NOMO-1 (cell line): ENCODE data around the gene LMO7.
"Not testable (repeated sequence)": the region's sequence is repeated elsewhere in the genome, so short reads cannot be mapped to it uniquely, and the experiment has no call there.

ENCODE experiments used
- DNase-seq, 2 experiments: peaks; one replicate each; lab custom pipeline; 2025; ENCODE audit not compliant: unreplicated experiment in 2 of 2; lab: John Stamatoyannopoulos, UW

Gene LMO7

DNA sequence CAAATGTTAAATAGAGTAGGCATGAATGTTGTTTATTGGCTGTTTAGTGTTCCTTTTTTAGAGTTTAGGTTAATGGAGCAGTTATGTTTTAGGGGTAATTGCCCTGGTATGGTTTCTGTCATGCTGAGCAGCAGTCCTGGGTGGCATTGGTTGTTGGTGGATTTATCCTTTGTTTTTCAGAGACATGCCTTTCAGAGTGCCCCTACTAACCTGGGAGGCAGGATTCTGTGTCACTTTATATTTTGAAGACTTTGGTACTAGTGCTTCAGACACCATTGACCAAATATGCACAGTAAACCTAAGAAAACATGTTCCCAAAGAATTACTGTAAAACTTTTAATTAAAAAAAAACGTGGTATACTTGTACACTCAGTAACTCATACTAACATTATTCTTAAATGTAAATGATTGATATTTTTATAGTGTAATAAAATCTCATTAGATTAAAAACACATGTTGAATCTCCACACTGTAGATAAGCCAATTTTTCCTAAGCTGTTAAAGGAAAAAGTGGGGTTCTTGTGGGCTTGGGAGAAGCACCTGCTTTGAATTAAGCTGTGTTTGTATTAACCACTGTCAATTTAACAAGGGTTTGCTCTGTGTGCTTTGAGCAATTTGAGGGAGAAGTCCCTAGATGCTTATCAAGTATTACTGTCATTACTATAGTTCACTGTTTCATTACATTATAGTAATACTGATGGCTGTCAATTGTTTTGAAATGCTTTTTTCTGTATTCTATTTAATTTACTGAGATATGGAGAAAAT is 133.2 kb downstream of the LMO7 start:
- DNase-seq = no peak

- no peak for DNase-seq
Measured at GRCh38 chr13:75770164-75770563, 134.0 kb downstream of the LMO7 start.

DNA sequence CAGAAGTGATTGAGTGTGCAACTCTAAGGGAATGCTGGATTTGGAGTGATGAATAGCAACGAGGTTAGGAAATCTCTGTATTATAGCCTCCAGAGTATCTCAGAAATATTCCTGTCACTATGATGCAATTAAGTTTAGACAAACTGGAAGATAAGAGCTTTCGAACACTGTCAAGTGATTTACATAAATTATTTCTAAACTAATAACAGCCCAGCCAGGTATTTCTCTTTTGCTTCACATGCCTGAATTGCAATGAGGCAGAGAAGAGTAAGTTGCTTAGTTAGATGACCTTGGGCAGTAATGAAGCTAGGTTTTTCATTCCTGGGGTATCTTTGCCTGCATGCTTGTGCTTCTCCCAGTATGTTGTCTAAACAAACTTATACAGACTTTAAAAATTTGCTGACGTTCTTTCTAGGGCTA is 134.5 kb downstream of the LMO7 start:
- DNase-seq = no peak

DNA sequence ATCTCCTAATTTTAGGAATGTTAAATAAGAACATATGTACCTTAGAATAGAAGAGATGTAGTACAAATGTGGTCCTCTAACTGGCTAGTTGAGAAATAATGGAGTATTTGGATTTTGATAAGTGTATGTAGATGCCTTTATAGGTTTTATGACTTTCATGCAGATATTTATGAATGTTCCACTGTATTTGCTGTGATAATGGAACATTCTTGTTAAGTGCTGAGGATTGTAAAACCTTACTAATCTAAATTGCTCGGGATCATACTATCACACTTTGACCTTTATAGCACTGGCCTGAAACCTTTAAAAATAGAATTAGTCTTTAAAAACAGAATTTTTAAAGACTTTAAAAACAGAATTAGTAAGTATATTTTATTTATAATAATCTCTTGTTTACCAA is 135.1 kb downstream of the LMO7 start:
- no peak for DNase-seq

GRCh38 chr13:75771818-75772217 is 135.7 kb downstream of the LMO7 start:
- DNase-seq = no peak

GRCh38 chr13:75774176-75774575 is 138.0 kb downstream of the LMO7 start:
- no peak for DNase-seq

GRCh38 chr13:75776550-75776949 is 140.4 kb downstream of the LMO7 start:
- no peak for DNase-seq

DNA sequence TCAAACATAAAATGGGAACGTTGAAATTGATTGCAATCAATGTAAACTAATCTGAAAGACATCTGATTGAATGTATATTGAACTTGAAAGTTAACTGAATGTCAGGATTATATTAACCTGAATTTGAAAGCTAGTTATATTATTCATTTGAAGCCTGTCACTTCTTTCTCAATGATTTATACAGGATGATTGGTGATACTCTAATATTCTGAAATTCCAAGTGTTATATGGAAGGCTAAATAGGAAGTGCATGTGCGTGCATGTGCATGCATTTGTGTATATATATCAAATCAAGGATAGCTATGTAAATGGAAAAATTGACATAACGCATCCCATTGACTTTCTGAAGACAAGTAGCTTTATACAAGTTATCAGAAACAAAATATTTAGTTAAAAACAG is 143.3 kb downstream of the LMO7 start:
- DNase-seq = no peak

DNA sequence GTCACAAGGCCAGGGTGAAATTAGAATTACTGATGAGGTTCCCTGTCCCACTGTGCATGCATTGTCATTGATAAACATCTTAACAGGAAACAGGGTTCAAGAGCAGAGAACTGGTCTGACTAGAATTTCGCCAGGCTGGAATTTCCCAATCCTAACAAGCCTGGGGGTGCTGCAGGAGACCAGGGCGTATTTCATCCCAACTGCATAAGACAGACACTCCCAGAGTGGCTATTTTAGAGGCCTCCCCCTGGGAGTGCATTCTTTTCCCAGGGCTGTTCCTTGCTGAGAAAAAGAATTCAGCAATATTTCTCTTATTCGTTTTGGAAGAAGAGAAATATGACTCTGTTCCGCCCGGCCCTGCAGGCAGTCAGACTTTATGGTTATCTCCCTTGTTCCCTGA is 144.0 kb downstream of the LMO7 start:
- not testable (repeated sequence) for DNase-seq

DNA sequence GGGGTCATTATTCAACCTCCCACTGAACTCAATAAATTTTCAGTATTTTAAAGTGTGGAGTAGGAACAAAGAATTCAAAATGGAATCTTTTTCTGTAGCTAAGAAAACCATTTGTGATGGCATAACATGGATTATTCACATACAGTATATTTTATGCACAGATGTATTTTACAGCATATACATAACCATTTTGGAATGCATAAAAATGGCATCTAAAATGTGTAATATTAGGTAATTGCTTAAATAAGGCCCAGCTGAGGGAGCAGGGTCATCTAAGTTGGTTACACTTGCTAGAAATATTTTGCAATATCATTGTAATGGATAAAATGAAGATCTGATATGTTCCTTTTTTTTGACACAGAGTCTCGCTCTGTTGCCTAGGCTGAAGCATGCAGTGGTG is 146.9 kb downstream of the LMO7 start:
- DNase-seq = no peak

GRCh38 chr13:75784003-75784402 is 147.9 kb downstream of the LMO7 start:
- no peak for DNase-seq

GRCh38 chr13:75785130-75785529 is 149.0 kb downstream of the LMO7 start:
- DNase-seq = no peak

- no peak for DNase-seq
Measured at GRCh38 chr13:75787249-75787928, 151.3 kb downstream of the LMO7 start.

DNA sequence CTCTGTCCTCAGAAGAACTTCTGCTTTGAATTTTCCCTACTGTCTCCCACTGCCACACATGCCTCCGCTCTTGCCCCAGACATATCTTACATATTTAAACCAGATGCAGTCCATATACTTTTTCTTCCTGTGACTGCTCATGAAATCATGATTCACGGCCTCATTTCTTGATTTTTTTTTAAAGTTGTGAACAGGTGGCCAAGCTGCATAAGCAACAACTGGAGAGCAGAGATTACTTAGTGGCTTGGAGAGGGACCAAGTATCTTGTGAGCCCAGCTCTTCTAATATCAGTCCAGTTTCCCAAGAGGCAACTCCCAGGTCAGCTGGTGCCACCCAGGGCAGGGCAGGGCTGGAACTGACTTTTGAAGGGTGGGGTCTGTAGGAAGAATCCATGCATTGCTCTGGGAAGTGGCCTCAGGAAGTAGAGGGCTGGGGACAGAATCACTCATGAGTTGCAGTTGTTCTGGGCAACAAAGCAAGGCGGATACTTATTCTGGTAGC is 152.4 kb downstream of the LMO7 start:
- DNase-seq = no peak

DNA sequence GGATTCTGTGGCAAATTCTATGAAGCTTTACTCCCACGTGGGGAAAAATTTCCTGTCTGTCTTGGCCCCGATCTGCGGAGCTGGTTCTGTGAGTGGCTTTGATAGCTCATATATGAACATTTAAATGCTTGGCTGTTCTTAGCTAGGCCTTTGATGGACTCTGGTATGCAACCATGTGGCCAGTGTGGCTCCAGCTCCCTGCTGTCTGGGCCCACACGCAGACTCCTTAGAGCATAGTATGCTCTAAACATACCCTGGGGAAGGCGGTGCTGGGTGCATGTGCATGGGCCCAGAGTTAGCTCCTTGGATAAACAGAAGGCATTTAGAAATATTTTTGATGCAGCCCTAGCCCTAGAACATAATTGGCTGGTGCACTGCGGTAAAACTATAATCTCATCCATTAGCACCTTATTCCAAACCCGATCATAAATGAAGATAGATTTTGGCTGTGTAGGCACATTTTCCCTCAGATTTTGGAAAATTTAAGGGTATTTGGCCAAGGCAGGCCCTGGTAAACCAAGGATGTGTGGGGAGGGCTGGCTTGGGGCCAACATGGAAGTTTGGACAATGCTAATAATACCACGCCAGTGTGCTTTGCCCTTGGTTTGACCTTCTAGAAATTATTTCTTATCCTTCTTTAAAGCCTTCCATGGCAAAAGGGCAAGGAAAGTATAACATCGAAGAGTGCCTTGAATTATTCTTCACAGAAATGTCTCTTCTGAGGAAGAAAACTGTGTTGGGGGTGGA is 153.5 kb downstream of the LMO7 start:
- no peak for DNase-seq

DNA sequence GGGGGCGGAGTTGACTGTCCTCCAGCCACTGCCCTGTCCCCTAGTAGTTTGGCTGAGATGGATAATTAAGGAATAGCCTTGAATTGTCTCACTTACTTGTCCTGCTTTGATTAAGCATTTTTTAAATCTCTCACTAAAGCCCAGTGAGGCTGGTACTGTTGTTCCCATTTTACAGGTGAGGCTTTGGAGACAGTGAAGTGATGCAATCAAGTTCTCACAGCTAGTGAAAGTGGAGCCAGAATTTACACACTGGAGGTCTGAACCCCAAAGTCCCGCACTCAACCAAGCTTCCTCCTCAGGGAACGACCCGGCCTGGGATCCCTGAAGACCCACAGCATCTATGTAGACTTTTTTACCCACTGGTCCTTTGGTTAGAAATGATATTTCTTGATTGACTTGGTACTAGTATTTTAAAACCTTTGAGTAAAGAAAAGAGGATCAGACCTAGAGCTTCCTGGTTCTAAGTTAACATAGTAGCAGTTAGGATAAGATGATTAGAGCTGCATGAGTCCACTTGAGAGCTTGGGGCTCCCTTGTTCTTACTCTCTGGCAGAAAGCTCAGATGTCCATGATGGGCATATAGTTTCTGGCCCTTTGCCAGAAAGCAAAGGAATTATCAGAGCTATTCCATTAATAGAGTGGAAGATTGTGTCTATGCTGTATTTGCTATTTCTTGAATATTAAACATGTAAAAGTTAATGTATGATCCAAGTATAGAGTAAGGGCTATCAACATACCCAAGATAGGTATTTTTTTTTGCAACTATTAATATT is 154.3 kb downstream of the LMO7 start:
- DNase-seq = no peak

DNA sequence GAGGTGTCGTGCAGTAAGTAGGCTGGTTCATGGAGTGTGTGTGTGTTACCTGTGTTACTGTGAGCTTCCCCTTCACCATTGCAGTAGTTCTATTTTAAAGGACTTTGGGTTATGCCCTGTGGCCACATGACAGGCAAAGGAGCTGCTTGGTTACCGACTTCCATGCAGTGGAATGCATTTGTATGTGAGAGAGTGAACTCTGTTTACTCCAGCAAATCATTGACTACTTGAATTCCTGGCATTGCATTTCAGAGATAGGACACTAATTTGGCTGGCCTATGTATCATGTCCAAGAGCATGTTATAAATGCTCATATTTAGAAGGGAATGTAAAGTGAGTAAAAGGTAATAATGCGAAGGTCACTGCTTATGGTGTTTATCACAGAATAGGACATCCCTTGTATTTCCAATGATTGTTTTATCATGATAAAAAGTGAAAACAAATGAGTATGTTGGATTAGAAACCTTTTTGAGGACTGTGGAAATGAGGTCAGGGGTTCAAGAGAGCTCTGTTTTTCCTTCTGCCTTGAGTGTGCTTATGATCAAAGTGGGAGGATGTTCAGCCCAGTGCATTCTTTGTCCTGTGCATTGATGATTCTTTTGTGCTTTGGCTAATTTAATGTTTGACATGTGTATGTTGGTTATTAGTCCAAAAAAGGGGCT is 156.5 kb downstream of the LMO7 start:
- DNase-seq = no peak

GRCh38 chr13:75793188-75793567 is 157.0 kb downstream of the LMO7 start:
- not testable (repeated sequence) for DNase-seq

DNA sequence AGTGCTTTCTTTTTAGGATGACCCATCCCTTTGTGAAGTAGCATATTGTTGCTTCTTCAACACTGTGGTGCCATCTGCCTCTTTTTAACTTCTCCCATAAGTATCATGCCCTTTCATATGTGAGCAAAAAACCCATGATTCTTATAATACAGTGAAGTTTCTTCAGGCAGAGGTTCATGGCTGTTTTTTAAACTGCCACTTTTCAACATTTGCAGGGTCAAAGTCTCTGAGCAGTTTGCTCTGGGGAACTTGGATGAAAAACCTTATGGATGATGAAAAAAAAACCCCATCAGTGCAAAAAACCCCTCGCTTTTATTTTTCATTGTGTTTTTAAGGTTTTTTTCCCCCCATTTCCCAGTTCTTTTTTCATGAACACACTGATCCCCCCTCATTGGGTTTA is 158.5 kb downstream of the LMO7 start:
- no peak for DNase-seq

- no peak for DNase-seq
Measured at GRCh38 chr13:75795274-75795673, 159.1 kb downstream of the LMO7 start.
